Activated CD4-positive, alpha-beta T cell treated with anti-CD3 and anti-CD28 coated beads, Interleukin-2, amount 50 U/mL, for 24 hours (primary cell): ENCODE results near the gene RAP1GAP.

Experiments used
- DNase-seq, 2 donors: peaks; one replicate each; pipeline ENCODE4 v3.0.0-alpha.2; 2020; ENCODE audit warnings: low read depth in 1 of 2, low spot score in 1 of 2

Gene RAP1GAP

GRCh38 chr1:21614419-21615115 lies 54.6 kb downstream of the RAP1GAP start:
- DNase-seq: no peak

- DNase-seq: no peak
These were observed 55.9 kb downstream of the RAP1GAP start for GRCh38 chr1:21613072-21613867.

- no peak for DNase-seq
These were observed 57.1 kb downstream of the RAP1GAP start for GRCh38 chr1:21612057-21612456.

GRCh38 chr1:21610989-21611785 lies 58.0 kb downstream of the RAP1GAP start:
- no peak for DNase-seq

GRCh38 chr1:21610027-21610426 lies 59.1 kb downstream of the RAP1GAP start:
- no peak for DNase-seq

- DNase-seq: no peak
These were observed 60.4 kb downstream of the RAP1GAP start for GRCh38 chr1:21608798-21609197.

- DNase-seq: peak in 1 of 2 donors; percentile 30
These were observed 61.3 kb downstream of the RAP1GAP start for GRCh38 chr1:21607549-21608529.

GRCh38 chr1:21605964-21606705 lies 63.0 kb downstream of the RAP1GAP start:
- no peak for DNase-seq

GRCh38 chr1:21605012-21605715 lies 64.0 kb downstream of the RAP1GAP start:
- DNase-seq: no peak

- no peak for DNase-seq
These were observed 64.8 kb downstream of the RAP1GAP start for GRCh38 chr1:21604208-21604957.

GRCh38 chr1:21603177-21604138 lies 65.7 kb downstream of the RAP1GAP start:
- no peak for DNase-seq

- no peak for DNase-seq
These were observed 67.7 kb downstream of the RAP1GAP start for GRCh38 chr1:21601278-21602048.

- DNase-seq: no peak
These were observed 69.8 kb downstream of the RAP1GAP start for GRCh38 chr1:21599402-21599801.

GRCh38 chr1:21598904-21599303 lies 70.3 kb downstream of the RAP1GAP start:
- no peak for DNase-seq

GRCh38 chr1:21598417-21598816 lies 70.7 kb downstream of the RAP1GAP start:
- DNase-seq: no peak

- DNase-seq: no peak
These were observed 71.4 kb downstream of the RAP1GAP start for GRCh38 chr1:21597753-21598152.

GRCh38 chr1:21596628-21597027 lies 72.5 kb downstream of the RAP1GAP start:
- no peak for DNase-seq
